Measurements from ENCODE around the gene CLPTM1.

The CLPTM1 gene

DNA sequence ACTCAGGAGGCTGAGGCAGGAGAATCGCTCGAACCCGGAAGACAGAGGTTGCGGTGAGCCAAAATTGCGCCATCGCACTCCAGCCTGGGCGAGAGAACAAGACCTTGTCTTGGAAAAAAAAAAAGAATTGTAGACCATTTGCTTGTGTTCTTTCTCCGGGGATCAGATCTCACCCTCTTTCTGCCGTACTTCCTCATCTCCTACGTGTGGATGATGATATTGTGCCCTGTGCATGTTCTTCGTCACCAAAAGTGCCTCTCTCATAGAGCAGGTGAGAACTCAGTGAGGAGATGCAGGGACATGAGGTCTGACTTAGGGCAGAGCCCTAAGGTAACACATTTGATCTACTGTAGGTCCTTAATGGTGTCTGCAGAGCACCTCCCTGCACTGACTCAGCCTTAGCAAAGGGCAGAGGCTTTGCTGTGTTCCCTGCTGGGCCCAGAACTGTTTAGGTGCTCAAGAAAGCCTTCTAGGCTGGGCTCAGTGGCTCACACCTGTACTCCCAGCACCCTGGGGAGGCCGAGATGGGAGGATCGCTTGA, 8.1 kb upstream of the CLPTM1 start:
- Histone ChIP-seq H3K36me3 (ENCODE audit: control insufficient read depth, insufficient read depth, low read length) (peaks cover 5% of the 10 kb centered on the region), H3K4me3 (ENCODE audit: extremely low read depth, insufficient read depth, low read length, poor library complexity, severe bottlenecking) (no peak overlapping the region), H3K4me1 (ENCODE audit: control insufficient read depth, insufficient read depth, low read length, poor library complexity, severe bottlenecking) (no peaks in the 10 kb centered on the region), H3K27ac (ENCODE audit: low read depth, low read length, severe bottlenecking) (no peak overlapping the region), H3K9me3 (ENCODE audit: control insufficient read depth, low read length) (no peaks in the 10 kb centered on the region)
- WGBS, 2 experiments (ENCODE audit: insufficient coverage in 2 of 2): 90% methylated on average over 12 to 13 of the region's 13 CpGs

DNA sequence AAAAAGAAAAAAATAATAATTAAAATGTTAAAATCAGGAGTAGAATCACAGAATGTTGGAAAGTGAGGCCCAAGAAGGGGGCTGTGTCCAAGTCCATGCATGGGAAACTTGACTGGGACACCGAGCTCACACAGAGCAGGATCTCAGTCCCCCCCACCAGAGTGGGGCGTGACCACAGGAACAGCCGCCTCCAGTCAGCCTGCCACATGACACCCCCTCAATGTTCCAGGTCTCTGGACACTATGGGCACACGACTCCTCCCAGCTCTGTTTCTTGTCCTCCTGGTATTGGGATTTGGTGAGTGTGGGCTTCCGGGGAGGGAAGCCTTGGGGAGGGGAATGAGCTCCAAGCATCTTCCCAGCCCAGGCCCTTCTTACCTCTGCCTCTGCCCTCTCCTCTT, 6.9 kb upstream of the CLPTM1 start:
- peaks cover 5% of the 10 kb centered on the region for H3K36me3 ChIP-seq (ENCODE audit: control insufficient read depth, insufficient read depth, low read length)
- no peak overlapping the region for H3K4me3 ChIP-seq (ENCODE audit: extremely low read depth, insufficient read depth, low read length, poor library complexity, severe bottlenecking)
- H3K27ac ChIP-seq (ENCODE audit: low read depth, low read length, severe bottlenecking): no peak overlapping the region
- H3K9me3 ChIP-seq (ENCODE audit: control insufficient read depth, low read length): no peaks in the 10 kb centered on the region
- H3K4me1 ChIP-seq (ENCODE audit: control insufficient read depth, insufficient read depth, low read length, poor library complexity, severe bottlenecking): no peaks in the 10 kb centered on the region
- 80% methylated on average over 1 of the region's 5 CpGs; no CpG with 5 or more reads in 1 of the 2 experiments for WGBS, 2 experiments (ENCODE audit: insufficient coverage in 2 of 2)

DNA sequence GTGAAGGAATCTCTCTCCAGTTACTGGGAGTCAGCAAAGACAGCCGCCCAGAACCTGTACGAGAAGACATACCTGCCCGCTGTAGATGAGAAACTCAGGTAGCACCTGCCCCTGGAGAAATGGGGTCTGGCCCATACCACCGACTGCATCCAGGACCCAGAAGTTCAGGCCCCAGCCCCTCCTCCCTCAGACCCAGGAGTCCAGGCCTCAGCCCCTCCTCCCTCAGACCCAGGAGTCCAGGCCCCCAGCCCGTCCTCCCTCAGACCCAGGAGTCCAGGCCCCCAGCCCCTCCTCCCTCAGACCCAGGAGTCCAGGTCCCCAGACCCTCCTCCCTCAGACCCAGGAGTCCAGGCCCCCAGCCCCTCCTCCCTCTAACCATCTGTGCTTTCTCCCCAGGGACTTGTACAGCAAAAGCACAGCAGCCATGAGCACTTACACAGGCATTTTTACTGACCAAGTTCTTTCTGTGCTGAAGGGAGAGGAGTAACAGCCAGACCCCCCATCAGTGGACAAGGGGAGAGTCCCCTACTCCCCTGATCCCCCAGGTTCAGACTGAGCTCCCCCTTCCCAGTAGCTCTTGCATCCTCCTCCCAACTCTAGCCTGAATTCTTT, 6.3 kb upstream of the CLPTM1 start:
- Histone ChIP-seq H3K27ac (ENCODE audit: low read depth, low read length, severe bottlenecking) (no peak overlapping the region), H3K36me3 (ENCODE audit: control insufficient read depth, insufficient read depth, low read length) (peaks cover 7% of the 10 kb centered on the region)
- WGBS, 2 experiments (ENCODE audit: insufficient coverage in 2 of 2): 91 to 92% methylated on average over 4 of the region's 5 CpGs

DNA sequence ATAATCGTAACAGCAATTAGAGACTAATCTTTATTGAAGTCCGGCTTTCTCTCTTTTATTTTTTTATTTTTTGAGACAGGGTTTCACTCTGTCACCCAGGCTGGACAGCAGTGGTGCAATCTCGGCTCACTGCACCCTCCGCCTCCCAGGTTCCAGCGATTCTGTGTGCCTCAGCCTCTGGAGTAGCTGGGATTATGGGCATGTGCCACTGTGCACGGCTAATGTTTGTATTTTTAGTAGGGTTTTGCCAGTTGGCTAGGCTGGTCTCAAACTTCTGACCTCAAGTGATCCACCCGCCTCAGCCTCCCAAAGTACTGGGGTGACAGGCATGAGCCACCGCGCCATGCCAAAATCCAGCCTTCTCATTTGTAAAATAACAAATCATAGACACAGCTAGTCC, 5.6 kb upstream of the CLPTM1 start:
- 90 to 94% methylated on average over 2 to 3 of the region's 9 CpGs for WGBS, 2 experiments (ENCODE audit: insufficient coverage in 2 of 2)
- no peak overlapping the region for H3K4me3 ChIP-seq (ENCODE audit: extremely low read depth, insufficient read depth, low read length, poor library complexity, severe bottlenecking)

More for the DNA sequence above, 6.3 kb upstream of the CLPTM1 start:
- Histone ChIP-seq H3K4me3 (ENCODE audit: extremely low read depth, insufficient read depth, low read length, poor library complexity, severe bottlenecking) (no peak overlapping the region), H3K9me3 (ENCODE audit: control insufficient read depth, low read length) (no peaks in the 10 kb centered on the region), H3K4me1 (ENCODE audit: control insufficient read depth, insufficient read depth, low read length, poor library complexity, severe bottlenecking) (no peaks in the 10 kb centered on the region)

DNA sequence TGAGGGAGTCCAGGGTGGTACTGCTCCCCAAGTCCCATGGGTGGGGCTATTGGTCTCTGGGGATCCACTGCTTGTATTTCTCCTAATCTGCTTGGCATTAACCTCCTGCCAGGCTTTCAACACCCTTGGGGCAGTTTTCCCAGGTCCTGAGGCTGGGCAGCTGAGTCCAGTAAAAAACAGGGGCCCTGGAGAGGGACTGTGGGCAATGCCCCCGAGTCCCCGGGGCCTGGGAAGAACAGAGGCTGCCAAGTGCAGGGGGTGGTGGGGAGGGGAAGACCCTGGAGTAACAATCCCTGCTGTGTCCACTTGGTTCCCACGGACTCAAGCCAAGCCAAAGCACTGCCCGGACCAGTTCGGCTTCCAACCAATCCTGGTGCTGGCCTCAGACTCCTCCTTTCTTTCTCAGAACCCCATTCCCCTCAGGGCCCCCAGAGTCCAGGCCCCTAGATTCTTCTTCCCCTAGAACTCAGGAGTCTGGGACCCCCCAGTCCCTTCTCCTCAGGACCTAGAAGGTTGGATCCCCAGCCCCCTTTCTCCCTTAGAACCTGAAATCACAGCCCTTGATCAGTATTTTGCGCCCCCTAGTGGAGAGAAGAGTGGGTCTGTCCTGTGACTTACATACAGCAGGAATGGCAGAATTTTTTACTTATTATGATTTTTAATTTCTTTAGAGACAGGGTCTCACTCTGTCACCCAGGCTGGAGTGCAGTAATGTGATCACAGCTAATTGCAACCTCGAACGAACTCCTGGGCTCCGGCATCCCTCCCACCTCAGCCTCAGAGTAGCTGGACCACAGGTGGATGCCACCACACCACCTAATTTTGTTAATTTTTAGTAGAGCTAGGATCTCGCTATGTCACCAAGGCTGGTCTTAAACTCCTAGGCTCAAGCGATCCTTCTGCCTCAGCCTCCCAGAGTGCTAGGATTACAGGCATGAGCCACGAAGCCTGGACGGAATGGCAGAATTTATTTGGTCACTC, 3.7 kb upstream of the CLPTM1 start:
- Histone ChIP-seq H3K4me1 (ENCODE audit: control insufficient read depth, insufficient read depth, low read length, poor library complexity, severe bottlenecking) (peaks cover 4% of the 10 kb centered on the region), H3K36me3 (ENCODE audit: control insufficient read depth, insufficient read depth, low read length) (peaks cover 7% of the 10 kb centered on the region), H3K9me3 (ENCODE audit: control insufficient read depth, low read length) (no peaks in the 10 kb centered on the region), H3K4me3 (ENCODE audit: extremely low read depth, insufficient read depth, low read length, poor library complexity, severe bottlenecking) (no peak overlapping the region), H3K27ac (ENCODE audit: low read depth, low read length, severe bottlenecking) (no peak overlapping the region)
- WGBS, 2 experiments (ENCODE audit: insufficient coverage in 2 of 2): 64 to 69% methylated on average over 11 to 12 of the region's 13 CpGs

More for the DNA sequence above, 5.6 kb upstream of the CLPTM1 start:
- Histone ChIP-seq H3K4me1 (ENCODE audit: control insufficient read depth, insufficient read depth, low read length, poor library complexity, severe bottlenecking) (no peaks in the 10 kb centered on the region), H3K27ac (ENCODE audit: low read depth, low read length, severe bottlenecking) (no peak overlapping the region), H3K9me3 (ENCODE audit: control insufficient read depth, low read length) (no peaks in the 10 kb centered on the region), H3K36me3 (ENCODE audit: control insufficient read depth, insufficient read depth, low read length) (peaks cover 7% of the 10 kb centered on the region)

DNA sequence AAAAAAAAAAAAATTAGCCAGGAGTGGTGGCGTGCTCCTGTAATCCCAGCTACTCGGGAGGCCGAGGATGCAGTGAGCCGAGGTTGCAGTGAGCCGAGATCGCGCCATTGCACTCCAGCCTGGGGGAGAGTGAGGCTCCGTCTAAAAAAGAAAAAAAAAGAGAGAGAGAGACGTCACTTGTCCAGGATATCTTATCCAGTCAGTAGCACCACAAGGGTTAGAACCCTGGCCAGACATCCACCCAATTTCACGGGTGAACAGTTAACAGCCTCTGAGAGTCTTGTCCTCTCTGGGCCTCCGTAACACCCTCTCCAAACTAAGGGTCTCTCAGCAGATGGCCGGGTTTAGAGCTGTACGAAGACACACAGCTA, 917 bp upstream of the CLPTM1 start:
- Histone ChIP-seq H3K4me3 (ENCODE audit: extremely low read depth, insufficient read depth, low read length, poor library complexity, severe bottlenecking) (peak overlapping the region; percentile 97), H3K36me3 (ENCODE audit: control insufficient read depth, insufficient read depth, low read length) (peaks cover 8% of the 10 kb centered on the region), H3K9me3 (ENCODE audit: control insufficient read depth, low read length) (no peaks in the 10 kb centered on the region), H3K4me1 (ENCODE audit: control insufficient read depth, insufficient read depth, low read length, poor library complexity, severe bottlenecking) (peaks cover 13% of the 10 kb centered on the region), H3K27ac (ENCODE audit: low read depth, low read length, severe bottlenecking) (peak overlapping the region; percentile 83)
- WGBS, 2 experiments (ENCODE audit: insufficient coverage in 2 of 2): 17 to 52% methylated on average over 4 to 9 of the region's 13 CpGs

DNA sequence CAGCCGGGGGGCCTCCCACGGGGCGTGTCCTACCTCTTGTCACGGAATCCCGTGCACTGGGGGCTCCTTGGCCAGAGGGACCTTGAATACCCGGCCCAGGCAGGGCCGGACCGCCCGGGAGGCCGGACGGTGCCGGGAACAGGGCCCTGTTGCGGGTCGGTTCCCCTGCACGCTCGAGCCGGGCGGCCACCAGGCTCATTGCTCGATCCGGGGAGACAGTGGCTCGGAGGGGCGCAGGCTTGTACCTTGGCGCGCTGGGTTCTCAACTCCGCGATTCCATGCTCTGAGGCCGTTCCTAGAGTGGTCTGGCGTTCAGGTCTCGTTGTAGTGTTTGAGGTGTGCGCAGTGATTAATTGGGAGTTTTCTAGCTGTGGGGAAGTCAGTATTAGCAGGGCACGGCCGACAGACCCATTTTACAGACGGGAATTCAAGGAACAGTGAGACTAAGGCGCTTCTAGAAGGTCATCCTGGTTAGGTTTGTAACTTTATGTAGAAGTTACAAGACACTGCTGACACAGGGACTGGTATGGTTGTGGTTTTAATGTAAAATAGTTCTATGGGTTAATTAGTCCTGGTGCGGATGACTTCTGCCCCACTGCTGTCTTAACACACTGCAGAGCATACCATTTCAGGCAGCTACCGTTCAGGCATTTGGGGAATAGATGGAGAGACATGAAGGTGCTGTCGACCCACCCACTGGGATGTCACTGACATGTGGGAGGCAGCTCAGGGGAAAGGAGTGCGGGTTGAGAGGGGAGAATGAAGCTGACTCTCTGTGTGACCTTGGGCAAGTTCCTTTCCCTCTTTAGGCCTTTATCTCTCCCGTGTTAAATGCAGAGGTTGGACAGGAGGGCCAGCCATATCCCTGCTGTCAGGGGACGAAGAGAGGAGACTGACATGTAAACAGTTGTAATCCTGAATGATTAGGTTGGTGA, 592 bp downstream of the CLPTM1 start:
- WGBS, 2 experiments (ENCODE audit: insufficient coverage in 2 of 2): 5 to 8% methylated on average over 34 to 37 of the region's 40 CpGs
- H3K4me3 ChIP-seq (ENCODE audit: extremely low read depth, insufficient read depth, low read length, poor library complexity, severe bottlenecking): peak overlapping the region; percentile 97
- H3K9me3 ChIP-seq (ENCODE audit: control insufficient read depth, low read length): no peaks in the 10 kb centered on the region
- peak overlapping the region; percentile 59 for H3K27ac ChIP-seq (ENCODE audit: low read depth, low read length, severe bottlenecking)
- H3K36me3 ChIP-seq (ENCODE audit: control insufficient read depth, insufficient read depth, low read length): peaks cover 20% of the 10 kb centered on the region
- H3K4me1 ChIP-seq (ENCODE audit: control insufficient read depth, insufficient read depth, low read length, poor library complexity, severe bottlenecking): peaks cover 13% of the 10 kb centered on the region

DNA sequence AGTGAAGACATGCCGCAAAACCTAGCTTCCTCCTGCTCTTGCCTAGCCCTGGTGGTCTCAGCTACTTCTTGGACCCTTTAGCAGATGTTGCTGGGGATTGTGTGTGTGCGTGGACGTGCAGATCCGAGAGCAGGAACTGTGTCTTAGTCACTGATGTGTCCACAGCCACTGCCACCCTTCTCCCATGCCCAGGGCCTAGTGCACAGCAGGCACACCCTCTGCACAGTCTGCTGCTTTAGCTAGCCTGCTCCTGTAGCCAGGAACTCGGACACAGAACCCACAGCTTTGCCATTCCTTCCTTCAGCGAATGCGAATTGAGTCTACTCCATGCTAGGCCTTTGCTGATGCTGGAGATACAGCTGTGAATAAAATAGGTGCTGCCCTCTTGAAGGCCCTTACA, 2.3 kb downstream of the CLPTM1 start:
- Histone ChIP-seq H3K36me3 (ENCODE audit: control insufficient read depth, insufficient read depth, low read length) (peaks cover 37% of the 10 kb centered on the region), H3K27ac (ENCODE audit: low read depth, low read length, severe bottlenecking) (no peak overlapping the region), H3K4me3 (ENCODE audit: extremely low read depth, insufficient read depth, low read length, poor library complexity, severe bottlenecking) (no peak overlapping the region), H3K4me1 (ENCODE audit: control insufficient read depth, insufficient read depth, low read length, poor library complexity, severe bottlenecking) (peaks cover 13% of the 10 kb centered on the region), H3K9me3 (ENCODE audit: control insufficient read depth, low read length) (no peaks in the 10 kb centered on the region)
- 87 to 96% methylated on average over 3 of the region's 7 CpGs for WGBS, 2 experiments (ENCODE audit: insufficient coverage in 2 of 2)

DNA sequence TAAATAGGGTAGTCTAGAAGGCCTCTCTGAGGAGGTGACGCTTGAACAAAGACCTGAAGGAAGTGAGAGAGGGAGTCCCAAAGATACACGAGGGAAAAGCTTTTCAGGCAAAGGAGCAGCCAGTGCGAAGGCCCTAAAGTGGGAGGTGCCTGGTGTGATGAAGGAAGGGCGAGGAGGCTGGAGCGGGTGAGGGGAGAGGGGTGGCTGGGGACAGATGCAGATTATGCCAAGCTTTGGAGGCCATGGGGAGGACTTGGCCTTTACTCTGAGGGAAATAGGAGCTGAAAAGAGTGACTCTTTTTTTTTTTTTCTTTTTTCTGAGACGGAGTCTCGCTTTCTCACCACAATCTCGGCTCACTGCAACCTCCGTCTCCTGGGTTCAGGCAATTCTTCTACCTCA, 2.9 kb downstream of the CLPTM1 start:
- 89 to 99% methylated on average over 5 to 7 of the region's 9 CpGs for WGBS, 2 experiments (ENCODE audit: insufficient coverage in 2 of 2)

DNA sequence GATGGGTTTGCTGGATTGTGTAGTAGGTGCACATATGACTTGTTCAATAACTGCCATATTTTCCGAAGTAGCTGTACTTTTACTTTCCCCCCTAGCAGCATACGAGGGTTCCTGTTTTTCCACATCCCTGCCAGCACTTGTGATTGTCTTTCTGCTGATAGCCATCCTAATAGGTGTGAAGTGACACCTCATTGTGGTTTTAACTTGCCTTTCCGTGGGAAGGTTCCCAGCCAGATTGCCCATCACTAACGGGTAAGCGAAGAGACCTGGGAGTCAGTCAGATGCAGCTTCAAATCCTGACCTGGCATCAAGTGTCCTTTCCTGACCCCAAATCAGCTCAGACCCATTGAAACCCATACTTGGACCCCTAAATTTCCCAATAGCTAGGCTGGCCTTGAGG, 4.5 kb downstream of the CLPTM1 start:
- peaks cover 50% of the 10 kb centered on the region for H3K36me3 ChIP-seq (ENCODE audit: control insufficient read depth, insufficient read depth, low read length)
- peaks cover 13% of the 10 kb centered on the region for H3K4me1 ChIP-seq (ENCODE audit: control insufficient read depth, insufficient read depth, low read length, poor library complexity, severe bottlenecking)
- H3K4me3 ChIP-seq (ENCODE audit: extremely low read depth, insufficient read depth, low read length, poor library complexity, severe bottlenecking): no peak overlapping the region
- H3K9me3 ChIP-seq (ENCODE audit: control insufficient read depth, low read length): no peaks in the 10 kb centered on the region
- WGBS, 2 experiments (ENCODE audit: insufficient coverage in 2 of 2): 84 to 88% methylated on average over 3 to 4 of the region's 5 CpGs
- no peak overlapping the region for H3K27ac ChIP-seq (ENCODE audit: low read depth, low read length, severe bottlenecking)

More for the DNA sequence above, 2.9 kb downstream of the CLPTM1 start:
- H3K9me3 ChIP-seq (ENCODE audit: control insufficient read depth, low read length): no peaks in the 10 kb centered on the region
- no peak overlapping the region for H3K27ac ChIP-seq (ENCODE audit: low read depth, low read length, severe bottlenecking)
- H3K4me3 ChIP-seq (ENCODE audit: extremely low read depth, insufficient read depth, low read length, poor library complexity, severe bottlenecking): no peak overlapping the region
- peaks cover 39% of the 10 kb centered on the region for H3K36me3 ChIP-seq (ENCODE audit: control insufficient read depth, insufficient read depth, low read length)
- H3K4me1 ChIP-seq (ENCODE audit: control insufficient read depth, insufficient read depth, low read length, poor library complexity, severe bottlenecking): peaks cover 13% of the 10 kb centered on the region
